ENCODE results near the gene FAR2.

GRCh38 chr12:29148596-29148910 lies 525 bp upstream of the FAR2 start:
- TF ChIP-seq CTCF (optimal IDR thresholded peaks at IDR 0.05 in 1 of 3, IDR thresholded peaks at IDR 0.05 in 1 of 3, conservative IDR thresholded peaks at IDR 0.05 in 1 of 3; ENCODE audit: extremely low read depth in 1 of 3, insufficient read depth in 2 of 3, low read length in 3 of 3) (no peak), EZH2 (IDR thresholded peaks at IDR 0.05; ENCODE audit: low read length) (no peak)

All from keratinocyte (primary cell).